SU-DHL-6 (cell line): ENCODE results near the gene FKBP1A.

Experiments used
- CTCF ChIP-seq: fragments of 200-600 bp; sonication (generic); IDR thresholded peaks from one replicate; pipeline ENCODE4 v1.5.1; 2017; ENCODE audit warnings: antibody characterized with exemption, mild to moderate bottlenecking, low read length, moderate library complexity; ENCODE audit not compliant: insufficient read depth, poor library complexity, severe bottlenecking
- EZH2phosphoT487 ChIP-seq: fragments of 200-600 bp; sonication (generic), shearing (Covaris generic); conservative IDR thresholded peaks from 2 replicates; pipeline ENCODE4 v1.6.1; 2018; ENCODE audit warnings: mild to moderate bottlenecking, antibody characterized with exemption, low read length, moderate library complexity, mixed read lengths

- TF ChIP-seq CTCF (no peak), EZH2phosphoT487 (no peak)
Observed at GRCh38 chr20:1383623-1384404, 9.0 kb downstream of the FKBP1A start.
